Activated naive CD8-positive, alpha-beta T cell treated with anti-CD3 and anti-CD28 coated beads, Interleukin-2, amount 50 U/mL, for 24 hours (primary cell): ENCODE data around the gene CNOT3.
A peak's percentile ranks its signal among the peaks of the same experiment; 100 is the strongest.

ENCODE experiments used
- ATAC-seq: fragments of 150-1000 bp; cut with Tn5 transposase; one replicate; pipeline ENCODE4 v1.10.0; 2021
- DNase-seq: peaks from one replicate; pipeline ENCODE4 v3.0.0; 2021
- H3K27ac Mint-ChIP-seq: one replicate; pipeline ENCODE4 v1.8.0; 2021; ENCODE audit warnings: mild to moderate bottlenecking, mixed read lengths
- H3K27me3 Mint-ChIP-seq: one replicate; pipeline ENCODE4 v1.8.0; 2021; ENCODE audit warnings: mixed read lengths
- H3K36me3 Mint-ChIP-seq: one replicate; pipeline ENCODE4 v1.8.0; 2021; ENCODE audit warnings: low read depth, mixed read lengths
- H3K4me1 Mint-ChIP-seq: one replicate; pipeline ENCODE4 v1.8.0; 2021; ENCODE audit warnings: mixed read lengths
- H3K4me3 Mint-ChIP-seq: one replicate; pipeline ENCODE4 v1.8.0; 2021; ENCODE audit warnings: mild to moderate bottlenecking, moderate library complexity, mixed read lengths
- H3K9me3 Mint-ChIP-seq: one replicate; pipeline ENCODE4 v1.8.0; 2021; ENCODE audit warnings: mixed read lengths

CNOT3 gene

GRCh38 chr19:54107876-54108490 is 29.6 kb upstream of the CNOT3 start:
- DNase-seq = no peak
- H3K27me3 Mint-ChIP-seq = no peaks in the 10 kb centered on the region
- H3K27ac Mint-ChIP-seq = no peak overlapping the region
- H3K4me3 Mint-ChIP-seq = no peak overlapping the region
- ATAC-seq = no peak
- no peaks in the 10 kb centered on the region for H3K9me3 Mint-ChIP-seq
- H3K36me3 Mint-ChIP-seq = peaks cover 32% of the 10 kb centered on the region
- H3K4me1 Mint-ChIP-seq = peaks cover 11% of the 10 kb centered on the region

- no peak for DNase-seq
- no peak for ATAC-seq
- Mint-ChIP-seq H3K27me3 (no peaks in the 10 kb centered on the region), H3K4me3 (no peak overlapping the region), H3K36me3 (peaks cover 36% of the 10 kb centered on the region), H3K27ac (no peak overlapping the region), H3K9me3 (no peaks in the 10 kb centered on the region), H3K4me1 (peaks cover 11% of the 10 kb centered on the region)
Measured at GRCh38 chr19:54108496-54108895, 29.1 kb upstream of the CNOT3 start.

- H3K9me3 Mint-ChIP-seq = no peaks in the 10 kb centered on the region
- no peak overlapping the region for H3K4me3 Mint-ChIP-seq
- no peak for DNase-seq
- H3K4me1 Mint-ChIP-seq = peaks cover 17% of the 10 kb centered on the region
- no peak overlapping the region for H3K27ac Mint-ChIP-seq
- H3K27me3 Mint-ChIP-seq = no peaks in the 10 kb centered on the region
- ATAC-seq = peak; percentile 55
- peaks cover 37% of the 10 kb centered on the region for H3K36me3 Mint-ChIP-seq
Measured at GRCh38 chr19:54109651-54110050, 27.9 kb upstream of the CNOT3 start.

- Mint-ChIP-seq H3K4me3 (peak overlapping the region; percentile 98), H3K4me1 (peaks cover 35% of the 10 kb centered on the region), H3K27ac (peak overlapping the region; percentile 99), H3K36me3 (peaks cover 27% of the 10 kb centered on the region), H3K27me3 (peaks cover 3% of the 10 kb centered on the region), H3K9me3 (no peaks in the 10 kb centered on the region)
- ATAC-seq (peak; percentile 51), DNase-seq (peak; percentile 64)
Measured at GRCh38 chr19:54114340-54115108, 23.0 kb upstream of the CNOT3 start.

- ATAC-seq (peak; percentile 93), DNase-seq (peak; percentile 97)
- Mint-ChIP-seq H3K27ac (peak within 1 kb of the TSS; percentile 99), H3K4me1 (peaks cover 35% of the 10 kb centered on the region), H3K4me3 (peak within 1 kb of the TSS; percentile 98), H3K9me3 (no peaks in the 10 kb centered on the region), H3K27me3 (peaks cover 3% of the 10 kb centered on the region), H3K36me3 (peaks cover 30% of the 10 kb centered on the region)
Measured at GRCh38 chr19:54115109-54116063, 22.2 kb upstream of the CNOT3 start, which contains the start of the genes PRPF31 and TFPT. PRPF31 (plus strand) TSS chr19:54115754; CDS start chr19:54118279, 2,525 bp downstream. TFPT (minus strand) TSS chr19:54115657; CDS start chr19:54115269, 388 bp downstream.

- Mint-ChIP-seq H3K9me3 (no peaks in the 10 kb centered on the region), H3K36me3 (peaks cover 19% of the 10 kb centered on the region), H3K4me1 (peaks cover 11% of the 10 kb centered on the region), H3K27me3 (no peaks in the 10 kb centered on the region), H3K27ac (no peak overlapping the region), H3K4me3 (no peak overlapping the region)
- DNase-seq (no peak), ATAC-seq (no peak)
Measured at GRCh38 chr19:54121259-54121658, 16.3 kb upstream of the CNOT3 start.

- ATAC-seq (no peak), DNase-seq (no peak)
- Mint-ChIP-seq H3K27ac (no peak overlapping the region), H3K27me3 (no peaks in the 10 kb centered on the region), H3K4me3 (no peak overlapping the region), H3K9me3 (no peaks in the 10 kb centered on the region), H3K4me1 (no peaks in the 10 kb centered on the region), H3K36me3 (peaks cover 28% of the 10 kb centered on the region)
Measured at GRCh38 chr19:54123682-54124081, 13.9 kb upstream of the CNOT3 start.

GRCh38 chr19:54124393-54124792 is 13.2 kb upstream of the CNOT3 start:
- ATAC-seq (no peak), DNase-seq (no peak)
- Mint-ChIP-seq H3K36me3 (peaks cover 28% of the 10 kb centered on the region), H3K9me3 (no peaks in the 10 kb centered on the region), H3K4me1 (no peaks in the 10 kb centered on the region), H3K27me3 (no peaks in the 10 kb centered on the region), H3K27ac (no peak overlapping the region), H3K4me3 (no peak overlapping the region)

- ATAC-seq = no peak
- Mint-ChIP-seq H3K4me1 (no peaks in the 10 kb centered on the region), H3K27me3 (no peaks in the 10 kb centered on the region), H3K27ac (no peak overlapping the region), H3K36me3 (peaks cover 20% of the 10 kb centered on the region), H3K4me3 (no peak overlapping the region), H3K9me3 (no peaks in the 10 kb centered on the region)
- no peak for DNase-seq
Measured at GRCh38 chr19:54125713-54126112, 11.8 kb upstream of the CNOT3 start.

- peaks cover 17% of the 10 kb centered on the region for H3K36me3 Mint-ChIP-seq
- H3K4me1 Mint-ChIP-seq = no peaks in the 10 kb centered on the region
- H3K9me3 Mint-ChIP-seq = no peaks in the 10 kb centered on the region
- DNase-seq (no peak), ATAC-seq (no peak)
- no peak overlapping the region for H3K27ac Mint-ChIP-seq
- no peaks in the 10 kb centered on the region for H3K27me3 Mint-ChIP-seq
- no peak overlapping the region for H3K4me3 Mint-ChIP-seq
Measured at GRCh38 chr19:54127688-54128440, 9.7 kb upstream of the CNOT3 start.

GRCh38 chr19:54128441-54128725 is 9.2 kb upstream of the CNOT3 start:
- Mint-ChIP-seq H3K36me3 (peaks cover 13% of the 10 kb centered on the region), H3K27ac (no peak overlapping the region), H3K9me3 (no peaks in the 10 kb centered on the region), H3K4me3 (no peak overlapping the region), H3K27me3 (no peaks in the 10 kb centered on the region), H3K4me1 (no peaks in the 10 kb centered on the region)
- ATAC-seq (no peak), DNase-seq (no peak)

GRCh38 chr19:54128796-54129616 is 8.6 kb upstream of the CNOT3 start:
- H3K4me1 Mint-ChIP-seq = no peaks in the 10 kb centered on the region
- no peaks in the 10 kb centered on the region for H3K9me3 Mint-ChIP-seq
- DNase-seq (no peak), ATAC-seq (no peak)
- H3K27me3 Mint-ChIP-seq = no peaks in the 10 kb centered on the region
- peaks cover 11% of the 10 kb centered on the region for H3K36me3 Mint-ChIP-seq
- no peak overlapping the region for H3K27ac Mint-ChIP-seq
- H3K4me3 Mint-ChIP-seq = no peak overlapping the region

- Mint-ChIP-seq H3K4me1 (no peaks in the 10 kb centered on the region), H3K36me3 (peaks cover 9% of the 10 kb centered on the region), H3K4me3 (no peak overlapping the region), H3K27ac (no peak overlapping the region), H3K27me3 (no peaks in the 10 kb centered on the region), H3K9me3 (no peaks in the 10 kb centered on the region)
- DNase-seq (no peak), ATAC-seq (no peak)
Measured at GRCh38 chr19:54129617-54129996, 8.0 kb upstream of the CNOT3 start.
